GM19193 (cell line): Measurements from ENCODE around the gene CLBA1.

Experiments used
- POLR2A ChIP-seq: IDR thresholded peaks from 4 replicates; pipeline ENCODE4 v1.6.1; 2011; ENCODE audit not compliant: insufficient read depth, insufficient read length; ENCODE audit errors: extremely low read depth

CLBA1 gene

DNA sequence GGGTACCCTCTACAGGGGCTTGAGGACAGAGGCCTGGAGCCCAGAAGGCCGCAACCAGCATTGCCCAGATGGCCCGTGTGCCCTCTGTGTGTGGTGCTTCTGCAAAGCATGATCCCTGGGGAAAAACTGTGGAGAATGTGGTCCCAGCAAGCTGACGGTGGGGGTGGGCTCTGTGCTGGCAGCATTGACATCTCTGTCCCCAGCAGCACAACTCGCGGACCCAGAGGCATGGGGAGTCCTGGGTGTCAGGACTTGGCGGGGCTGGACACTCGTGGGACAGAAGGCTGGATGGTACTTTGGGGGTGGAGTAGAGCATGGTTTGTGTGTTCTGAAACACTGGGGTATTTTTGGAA lies 4.3 kb downstream of the CLBA1 start:
- no peak for TF ChIP-seq POLR2A

DNA sequence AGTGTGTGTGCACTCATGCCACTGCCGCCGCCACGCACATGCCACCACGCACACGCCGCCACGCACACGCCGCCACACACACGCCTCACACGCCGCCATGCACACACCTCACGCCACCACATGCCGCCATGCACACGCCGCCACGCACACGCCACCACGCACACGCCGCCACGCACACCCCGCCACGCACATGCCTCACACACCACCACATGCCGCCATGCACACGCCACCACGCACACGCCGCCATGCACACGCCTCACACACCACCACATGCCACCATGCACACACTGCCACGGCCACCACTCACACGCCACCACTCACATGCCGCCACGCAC lies 6.3 kb downstream of the CLBA1 start:
- TF ChIP-seq POLR2A = no peak

GRCh38 chr14:104992501-104992900 lies 6.9 kb downstream of the CLBA1 start:
- TF ChIP-seq POLR2A = no peak

GRCh38 chr14:104993306-104993705 lies 7.7 kb downstream of the CLBA1 start:
- TF ChIP-seq POLR2A = no peak

DNA sequence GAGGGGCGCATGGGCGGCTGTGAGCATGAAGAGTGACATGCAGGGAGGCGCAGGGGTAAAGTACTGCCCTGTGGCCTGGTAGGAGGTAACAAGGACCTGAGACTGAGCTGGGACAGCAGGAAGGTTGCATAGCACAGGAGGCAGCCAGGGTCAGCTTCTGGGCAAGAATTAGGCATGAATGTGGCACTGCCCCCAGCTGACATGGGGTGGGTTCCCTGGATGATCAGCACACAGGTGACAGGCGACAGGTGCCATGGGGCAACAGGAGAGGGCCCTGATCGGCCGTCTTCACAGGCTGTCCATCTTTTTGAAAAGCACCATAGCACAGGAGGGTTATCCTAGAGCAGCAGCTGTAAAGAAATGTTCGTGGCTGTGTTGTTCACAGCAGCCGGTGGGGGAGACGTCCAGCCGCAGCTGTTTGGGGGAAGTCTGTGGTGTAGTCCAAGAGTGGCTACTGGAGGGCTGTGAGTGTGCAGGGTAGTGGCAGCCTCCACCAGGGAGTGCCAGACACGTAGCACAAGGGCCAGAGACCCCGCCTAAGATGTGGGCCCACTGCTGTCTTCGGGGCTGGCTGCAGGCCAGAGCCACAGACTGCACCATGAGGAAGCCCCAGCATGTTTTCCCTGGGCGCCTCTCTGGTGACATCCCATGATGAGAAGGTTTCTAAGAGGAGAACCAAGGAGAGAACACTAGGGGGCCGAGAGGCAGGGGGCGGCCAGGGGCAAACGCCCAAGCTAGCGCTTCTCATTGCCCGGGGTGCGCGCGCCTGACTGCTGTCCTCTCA lies 8.4 kb downstream of the CLBA1 start:
- no peak for TF ChIP-seq POLR2A

DNA sequence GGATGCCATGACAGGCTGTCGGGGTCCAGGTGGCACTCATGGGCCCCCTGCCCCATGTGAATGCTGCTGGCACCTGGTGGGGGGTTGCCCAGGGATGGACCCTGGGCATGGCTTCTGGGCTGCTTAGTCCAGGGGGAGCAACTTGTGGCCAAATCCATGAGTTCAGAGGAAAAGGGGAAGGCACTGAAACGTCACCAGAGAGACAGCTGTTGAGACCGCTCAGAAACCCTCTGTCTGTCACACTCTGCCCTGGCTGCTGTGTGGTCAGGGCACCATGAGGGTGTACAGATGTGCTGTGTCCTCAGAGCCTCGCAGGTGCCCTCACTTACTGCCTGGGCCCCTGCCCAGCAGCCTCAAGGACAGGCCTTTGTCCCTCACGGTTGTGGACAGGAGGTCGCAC lies 9.4 kb downstream of the CLBA1 start:
- TF ChIP-seq POLR2A = no peak

DNA sequence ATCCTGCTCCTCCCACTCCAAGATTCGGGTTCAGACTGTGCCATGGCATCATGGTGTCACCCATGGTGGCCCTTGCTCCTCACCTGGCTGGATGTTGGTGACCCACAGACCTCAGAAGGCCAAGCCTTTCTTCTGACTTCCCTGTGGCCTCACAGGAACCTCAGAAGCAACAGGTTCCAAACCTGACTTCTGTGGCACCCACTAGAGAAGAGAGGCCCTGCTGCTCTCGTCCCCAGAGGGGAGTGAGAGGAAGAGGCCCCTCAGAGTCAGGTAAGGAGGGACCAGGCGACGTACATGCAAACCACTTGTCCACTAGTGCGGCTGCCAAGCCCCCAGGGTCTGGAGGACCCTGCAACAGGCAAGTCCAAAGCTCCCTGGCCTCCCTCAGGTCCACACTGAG lies 10.4 kb downstream of the CLBA1 start:
- no peak for TF ChIP-seq POLR2A

GRCh38 chr14:104996483-104996882 lies 10.9 kb downstream of the CLBA1 start:
- TF ChIP-seq POLR2A = no peak

DNA sequence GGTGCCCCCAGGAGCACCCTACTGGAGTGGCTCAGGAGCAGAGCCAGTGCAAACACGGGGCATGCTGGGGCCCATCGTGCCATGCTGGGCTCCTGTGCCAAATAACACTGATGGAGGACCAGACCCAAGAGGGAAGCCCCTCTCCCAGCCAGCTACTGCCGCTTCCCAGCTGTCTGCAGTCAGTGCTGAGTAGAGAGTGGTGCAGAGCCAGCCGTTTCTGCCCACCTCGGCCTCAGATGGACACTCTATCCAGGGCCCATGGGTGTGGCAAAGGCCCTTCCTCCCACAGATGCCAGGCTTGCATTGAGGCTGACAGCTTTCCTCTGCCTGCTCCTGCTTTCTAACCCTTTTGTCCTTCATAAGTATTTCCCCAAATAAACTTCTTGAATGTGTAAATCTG lies 13.2 kb downstream of the CLBA1 start:
- TF ChIP-seq POLR2A = no peak

DNA sequence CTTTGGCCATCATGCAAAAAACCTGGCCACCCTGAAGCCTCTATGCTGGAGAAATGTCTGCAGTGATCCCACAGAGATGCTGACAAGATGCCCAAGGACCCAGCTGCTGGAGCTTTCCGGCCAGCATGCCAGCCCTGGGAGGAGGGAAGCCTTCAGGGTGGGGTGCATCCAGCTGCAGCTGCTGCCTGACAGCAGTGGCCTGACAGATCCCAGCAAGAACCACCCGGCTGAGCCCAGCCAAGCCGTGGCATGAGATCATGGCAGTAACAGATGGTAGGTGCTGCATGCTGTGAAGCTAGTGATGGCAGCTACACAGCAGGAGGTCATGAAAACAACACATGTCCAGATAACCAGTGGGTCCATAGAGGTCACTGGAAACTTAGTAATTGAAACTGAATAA lies 13.8 kb downstream of the CLBA1 start:
- no peak for TF ChIP-seq POLR2A

DNA sequence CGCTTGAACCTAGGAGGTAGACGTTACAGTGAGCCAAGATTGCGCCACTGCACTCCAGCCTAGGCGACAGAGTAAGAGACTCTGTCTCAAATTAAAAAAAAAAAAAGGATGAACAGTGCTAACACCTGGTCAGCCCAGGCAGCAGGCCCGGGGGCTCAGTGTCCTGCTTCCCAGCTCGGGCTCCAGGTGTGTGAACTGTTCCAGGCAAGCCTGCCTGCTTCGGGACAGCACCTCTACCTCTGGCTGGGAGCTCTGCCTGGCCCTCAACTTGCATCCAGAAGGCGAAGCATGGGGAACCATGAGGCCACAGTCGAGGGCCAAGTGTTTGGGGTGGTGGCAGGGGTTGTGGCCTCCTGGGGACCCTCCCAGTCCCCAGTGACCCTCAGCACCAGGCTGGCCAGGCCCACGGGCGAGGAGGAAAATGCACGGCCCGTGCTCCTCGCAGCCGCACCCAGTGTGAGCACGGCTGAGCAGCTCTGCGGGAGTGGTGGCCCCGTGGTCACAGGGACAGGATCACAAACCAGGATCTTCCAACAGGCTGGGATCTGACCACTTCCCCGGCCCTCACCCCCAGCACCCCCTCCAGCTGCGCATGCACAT lies 19.8 kb downstream of the CLBA1 start:
- TF ChIP-seq POLR2A = peak; percentile 8

DNA sequence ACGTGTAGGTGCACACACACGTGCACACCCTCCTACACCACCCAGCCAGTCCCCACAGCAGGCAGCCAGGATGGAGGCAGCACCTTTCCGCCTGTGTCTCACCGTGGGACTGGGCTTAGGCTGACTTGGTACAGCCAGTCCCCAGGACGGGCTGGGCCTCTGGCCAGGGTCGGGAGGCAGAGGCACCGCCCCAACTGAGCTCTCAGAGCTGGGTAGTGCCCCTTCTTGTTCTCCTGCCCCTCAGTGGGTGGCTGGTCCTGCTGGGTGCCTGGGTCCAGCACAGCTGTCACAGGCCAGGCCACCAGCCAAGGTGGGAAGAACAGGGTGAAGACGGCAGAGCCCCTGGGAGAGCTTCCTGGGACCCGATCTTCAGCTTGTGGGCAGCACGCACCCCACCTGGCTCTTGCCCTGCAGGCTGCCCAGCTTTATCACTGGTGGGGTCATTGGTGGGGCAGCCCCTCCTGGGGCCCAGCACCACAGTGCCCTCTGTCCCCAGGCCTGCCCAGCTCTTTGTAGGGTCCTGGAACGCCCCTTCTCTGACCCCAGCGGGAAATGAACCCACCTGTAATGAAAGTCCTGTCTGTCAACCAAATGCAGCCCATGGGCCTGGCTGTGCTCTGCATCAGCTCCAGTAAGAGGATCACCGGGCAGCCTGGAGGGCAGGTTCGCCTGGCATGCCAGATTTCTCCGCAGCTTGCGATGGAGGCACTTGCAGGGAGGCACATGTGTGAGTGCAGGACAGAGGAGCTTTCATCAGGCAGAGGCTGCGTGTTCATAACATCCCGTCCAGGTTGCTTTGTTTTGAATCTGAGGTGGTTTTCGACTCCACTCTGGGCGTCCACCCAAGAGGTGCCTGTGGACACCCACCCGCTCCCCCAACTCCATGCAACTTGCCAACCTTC lies 20.6 kb downstream of the CLBA1 start:
- TF ChIP-seq POLR2A = no peak

DNA sequence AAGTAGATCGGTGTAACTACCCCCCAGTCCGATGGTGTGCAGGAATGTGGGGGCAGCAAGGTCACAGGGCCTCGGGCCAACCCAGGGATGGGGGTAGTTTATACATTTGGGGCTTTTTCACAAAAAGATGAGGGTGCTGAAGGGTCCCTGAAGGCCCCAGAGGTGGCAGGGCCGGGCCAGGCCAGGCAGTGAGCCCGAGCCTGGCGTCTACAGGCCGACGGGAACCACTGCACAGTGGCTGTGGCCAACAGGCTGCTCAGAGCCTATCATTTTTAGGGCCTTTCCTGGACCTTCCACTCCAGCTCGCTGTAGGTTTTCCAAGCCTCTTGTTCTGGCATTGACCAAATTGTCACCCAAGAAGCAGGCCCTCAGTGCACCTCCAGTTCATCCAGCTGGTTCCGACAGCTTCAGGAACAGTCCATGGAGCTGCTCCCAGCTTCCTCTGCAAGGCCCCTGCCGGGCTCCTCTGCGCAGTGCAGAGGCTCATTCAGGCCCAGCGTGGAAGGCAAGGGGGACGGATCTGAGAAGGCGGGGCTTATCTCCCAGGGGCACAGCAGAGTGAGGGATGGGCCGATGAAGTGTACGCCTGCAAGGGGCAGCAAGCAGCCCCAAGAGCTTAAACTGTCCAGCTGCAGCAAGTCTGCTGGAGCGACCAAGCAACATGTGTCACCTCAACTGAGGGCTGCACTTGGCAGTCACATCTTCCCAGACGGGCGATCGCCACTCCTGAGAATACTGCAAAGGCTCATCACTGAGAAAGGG lies 21.4 kb downstream of the CLBA1 start:
- no peak for TF ChIP-seq POLR2A

- no peak for TF ChIP-seq POLR2A
Measured at GRCh38 chr14:105007593-105008264, 22.1 kb downstream of the CLBA1 start.
